HEK293 (cell line): ENCODE results near the gene CACTIN.

Experiments used
- CTCF ChIA-PET: fragments of 350-600 bp; formaldehyde crosslinking; extraction: SDS; loops from one replicate; lab custom pipeline; 2021; ENCODE audit warnings: antibody characterized with exemption; lab: Yijun Ruan, JAX
- POLR2A ChIA-PET: fragments of 300-600 bp; formaldehyde crosslinking; extraction: SDS; loops from one replicate; lab custom pipeline; 2020; ENCODE audit warnings: antibody characterized with exemption, inconsistent platforms; lab: Yijun Ruan, JAX
- H3K27ac ChIP-seq: fragments of 200-500 bp; sonication (Bioruptor generic); 2 replicates; pipeline ENCODE4 v1.5.1; 2014; ENCODE audit warnings: low read depth, low read length, control low read depth, inconsistent platforms; ENCODE audit errors: extremely low read depth
- H3K36me3 ChIP-seq, 2 experiments: fragments of 200-500 bp in 1 of 2; sonication (Bioruptor generic) in 1 of 2; 1 replicate in 1 of 2; 2 replicates in 1 of 2; pipeline ENCODE4 v1.5.1; 2014 to 2017; ENCODE audit warnings: inconsistent platforms in 2 of 2, low read length in 2 of 2; ENCODE audit not compliant: control insufficient read depth in 2 of 2, insufficient read depth in 1 of 2
- H3K4me1 ChIP-seq: fragments of 200-500 bp; sonication (Bioruptor generic); 2 replicates; pipeline ENCODE4 v1.5.1; 2014; ENCODE audit warnings: mild to moderate bottlenecking, low read length, inconsistent platforms; ENCODE audit not compliant: control insufficient read depth, insufficient read depth
- H3K4me3 ChIP-seq: 2 replicates; pipeline ENCODE4 v1.5.1; 2011; ENCODE audit warnings: low read depth, mild to moderate bottlenecking, control low read depth, low read length, moderate library complexity
- H3K9me3 ChIP-seq: fragments of 200-500 bp; sonication (Bioruptor generic); 2 replicates; pipeline ENCODE4 v1.5.1; 2014; ENCODE audit warnings: low read depth, low read length, inconsistent platforms; ENCODE audit not compliant: control insufficient read depth, insufficient read depth
- IKZF3 ChIP-seq: fragments of 450-650 bp; IDR thresholded peaks from 2 replicates; pipeline ENCODE4 v1.5.0; 2018; ENCODE audit warnings: missing biosample characterization, mild to moderate bottlenecking, missing genetic modification characterization, moderate library complexity
- PRDM1 ChIP-seq: fragments of 450-650 bp; formaldehyde crosslinking; IDR thresholded peaks from 2 replicates; pipeline ENCODE4; 2016; ENCODE audit warnings: missing biosample characterization, missing genetic modification characterization
- SP2 ChIP-seq: fragments of 450-650 bp; formaldehyde crosslinking; IDR thresholded peaks from 2 replicates; pipeline ENCODE4 v1.5.1; 2016; ENCODE audit warnings: missing biosample characterization, missing genetic modification characterization
- YY1 ChIP-seq: fragments of 450-650 bp; formaldehyde crosslinking; IDR thresholded peaks from 2 replicates; pipeline ENCODE4 v1.5.1; 2018; ENCODE audit warnings: missing biosample characterization, missing genetic modification characterization
- ZNF157 ChIP-seq: fragments of 450-650 bp; formaldehyde crosslinking; IDR thresholded peaks from 2 replicates; pipeline ENCODE4 v1.5.1; 2016; ENCODE audit warnings: missing biosample characterization, missing genetic modification characterization
- ZNF175 ChIP-seq: fragments of 450-650 bp; formaldehyde crosslinking; IDR thresholded peaks from 2 replicates; pipeline ENCODE4 v1.5.1; 2016; ENCODE audit warnings: missing biosample characterization, missing genetic modification characterization
- ZNF214 ChIP-seq: fragments of 450-650 bp; formaldehyde crosslinking; IDR thresholded peaks from 2 replicates; pipeline ENCODE4 v1.5.1; 2017; ENCODE audit warnings: missing biosample characterization, mild to moderate bottlenecking, missing genetic modification characterization, borderline replicate concordance
- ZNF510 ChIP-seq: fragments of 450-650 bp; formaldehyde crosslinking; IDR thresholded peaks from 2 replicates; pipeline ENCODE4 v1.5.1; 2018; ENCODE audit warnings: mild to moderate bottlenecking, missing genetic modification characterization, missing biosample characterization; ENCODE audit not compliant: insufficient replicate concordance
- ZNF560 ChIP-seq: fragments of 450-650 bp; formaldehyde crosslinking; IDR thresholded peaks from 2 replicates; pipeline ENCODE4 v1.5.1; 2017; ENCODE audit warnings: missing biosample characterization, missing genetic modification characterization, borderline replicate concordance
- ZSCAN30 ChIP-seq: fragments of 450-650 bp; IDR thresholded peaks from 2 replicates; pipeline ENCODE4 v1.5.1; 2018; ENCODE audit warnings: missing biosample characterization, mild to moderate bottlenecking, missing genetic modification characterization, moderate library complexity
- TF ChIP-seq, protein P1 (sequence below): fragments of 450-650 bp; formaldehyde crosslinking; IDR thresholded peaks from 2 replicates; pipeline ENCODE4 v1.5.1; 2016; ENCODE audit warnings: missing biosample characterization, missing genetic modification characterization
- TF ChIP-seq, protein P2 (sequence below): fragments of 450-650 bp; formaldehyde crosslinking; IDR thresholded peaks from 2 replicates; pipeline ENCODE4 v1.5.1; 2016; ENCODE audit warnings: missing biosample characterization, missing genetic modification characterization
- TF ChIP-seq, protein P3 (sequence below): fragments of 450-650 bp; formaldehyde crosslinking; IDR thresholded peaks from 2 replicates; pipeline ENCODE4 v1.5.1; 2016; ENCODE audit warnings: missing biosample characterization, missing genetic modification characterization, borderline replicate concordance
- TF ChIP-seq, protein P4 (sequence below): fragments of 450-650 bp; formaldehyde crosslinking; IDR thresholded peaks from 2 replicates; pipeline ENCODE4 v1.5.1; 2017; ENCODE audit warnings: missing biosample characterization, missing genetic modification characterization

Gene CACTIN

DNA sequence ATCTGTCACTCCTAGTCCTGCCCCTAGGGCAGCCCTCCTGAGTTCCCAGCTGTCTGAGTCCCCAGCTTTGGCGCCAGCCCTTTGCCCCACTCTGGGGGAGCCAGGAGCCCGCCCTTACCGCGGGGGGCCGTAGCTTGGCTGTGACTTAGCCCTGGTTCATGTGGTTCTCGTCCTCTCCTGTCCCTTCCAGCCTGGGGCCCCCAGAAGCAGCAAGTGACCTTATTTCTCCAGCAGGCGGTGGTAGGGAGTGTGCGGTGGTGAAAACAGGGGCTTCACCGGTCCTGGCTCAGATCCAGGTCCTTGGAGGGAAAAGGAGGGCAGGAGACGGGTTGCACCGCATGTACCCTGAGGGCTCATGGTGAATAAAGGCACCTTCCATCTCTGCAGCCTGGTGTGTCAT, 33.4 kb downstream of the CACTIN start:
- Histone ChIP-seq H3K27ac (no peak overlapping the region), H3K4me1 (no peaks in the 10 kb centered on the region)
- CTCF ChIA-PET = no interaction called here
- no peak for TF ChIP-seq IKZF3 (tag by site-specific recombination)
- no peak for TF ChIP-seq ZNF510 (tag by site-specific recombination)
- no peak for TF ChIP-seq ZSCAN30 (tag by site-specific recombination)
- TF ChIP-seq, protein P1, sequence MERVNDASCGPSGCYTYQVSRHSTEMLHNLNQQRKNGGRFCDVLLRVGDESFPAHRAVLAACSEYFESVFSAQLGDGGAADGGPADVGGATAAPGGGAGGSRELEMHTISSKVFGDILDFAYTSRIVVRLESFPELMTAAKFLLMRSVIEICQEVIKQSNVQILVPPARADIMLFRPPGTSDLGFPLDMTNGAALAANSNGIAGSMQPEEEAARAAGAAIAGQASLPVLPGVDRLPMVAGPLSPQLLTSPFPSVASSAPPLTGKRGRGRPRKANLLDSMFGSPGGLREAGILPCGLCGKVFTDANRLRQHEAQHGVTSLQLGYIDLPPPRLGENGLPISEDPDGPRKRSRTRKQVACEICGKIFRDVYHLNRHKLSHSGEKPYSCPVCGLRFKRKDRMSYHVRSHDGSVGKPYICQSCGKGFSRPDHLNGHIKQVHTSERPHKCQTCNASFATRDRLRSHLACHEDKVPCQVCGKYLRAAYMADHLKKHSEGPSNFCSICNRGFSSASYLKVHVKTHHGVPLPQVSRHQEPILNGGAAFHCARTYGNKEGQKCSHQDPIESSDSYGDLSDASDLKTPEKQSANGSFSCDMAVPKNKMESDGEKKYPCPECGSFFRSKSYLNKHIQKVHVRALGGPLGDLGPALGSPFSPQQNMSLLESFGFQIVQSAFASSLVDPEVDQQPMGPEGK = no peak
- no peak for TF ChIP-seq ZNF560 (tag by site-specific recombination)
- TF ChIP-seq PRDM1 (tag by site-specific recombination) = no peak
- no peak for TF ChIP-seq ZNF175 (tag by site-specific recombination)
- TF ChIP-seq, protein P2, sequence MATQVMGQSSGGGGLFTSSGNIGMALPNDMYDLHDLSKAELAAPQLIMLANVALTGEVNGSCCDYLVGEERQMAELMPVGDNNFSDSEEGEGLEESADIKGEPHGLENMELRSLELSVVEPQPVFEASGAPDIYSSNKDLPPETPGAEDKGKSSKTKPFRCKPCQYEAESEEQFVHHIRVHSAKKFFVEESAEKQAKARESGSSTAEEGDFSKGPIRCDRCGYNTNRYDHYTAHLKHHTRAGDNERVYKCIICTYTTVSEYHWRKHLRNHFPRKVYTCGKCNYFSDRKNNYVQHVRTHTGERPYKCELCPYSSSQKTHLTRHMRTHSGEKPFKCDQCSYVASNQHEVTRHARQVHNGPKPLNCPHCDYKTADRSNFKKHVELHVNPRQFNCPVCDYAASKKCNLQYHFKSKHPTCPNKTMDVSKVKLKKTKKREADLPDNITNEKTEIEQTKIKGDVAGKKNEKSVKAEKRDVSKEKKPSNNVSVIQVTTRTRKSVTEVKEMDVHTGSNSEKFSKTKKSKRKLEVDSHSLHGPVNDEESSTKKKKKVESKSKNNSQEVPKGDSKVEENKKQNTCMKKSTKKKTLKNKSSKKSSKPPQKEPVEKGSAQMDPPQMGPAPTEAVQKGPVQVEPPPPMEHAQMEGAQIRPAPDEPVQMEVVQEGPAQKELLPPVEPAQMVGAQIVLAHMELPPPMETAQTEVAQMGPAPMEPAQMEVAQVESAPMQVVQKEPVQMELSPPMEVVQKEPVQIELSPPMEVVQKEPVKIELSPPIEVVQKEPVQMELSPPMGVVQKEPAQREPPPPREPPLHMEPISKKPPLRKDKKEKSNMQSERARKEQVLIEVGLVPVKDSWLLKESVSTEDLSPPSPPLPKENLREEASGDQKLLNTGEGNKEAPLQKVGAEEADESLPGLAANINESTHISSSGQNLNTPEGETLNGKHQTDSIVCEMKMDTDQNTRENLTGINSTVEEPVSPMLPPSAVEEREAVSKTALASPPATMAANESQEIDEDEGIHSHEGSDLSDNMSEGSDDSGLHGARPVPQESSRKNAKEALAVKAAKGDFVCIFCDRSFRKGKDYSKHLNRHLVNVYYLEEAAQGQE (tag by site-specific recombination) = no peak
- TF ChIP-seq, protein P3, sequence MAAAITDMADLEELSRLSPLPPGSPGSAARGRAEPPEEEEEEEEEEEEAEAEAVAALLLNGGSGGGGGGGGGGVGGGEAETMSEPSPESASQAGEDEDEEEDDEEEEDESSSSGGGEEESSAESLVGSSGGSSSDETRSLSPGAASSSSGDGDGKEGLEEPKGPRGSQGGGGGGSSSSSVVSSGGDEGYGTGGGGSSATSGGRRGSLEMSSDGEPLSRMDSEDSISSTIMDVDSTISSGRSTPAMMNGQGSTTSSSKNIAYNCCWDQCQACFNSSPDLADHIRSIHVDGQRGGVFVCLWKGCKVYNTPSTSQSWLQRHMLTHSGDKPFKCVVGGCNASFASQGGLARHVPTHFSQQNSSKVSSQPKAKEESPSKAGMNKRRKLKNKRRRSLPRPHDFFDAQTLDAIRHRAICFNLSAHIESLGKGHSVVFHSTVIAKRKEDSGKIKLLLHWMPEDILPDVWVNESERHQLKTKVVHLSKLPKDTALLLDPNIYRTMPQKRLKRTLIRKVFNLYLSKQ (tag by site-specific recombination) = no peak
- no peak for TF ChIP-seq YY1 (tag by site-specific recombination)
- TF ChIP-seq ZNF214 (tag by site-specific recombination) = no peak
- TF ChIP-seq SP2 (tag by site-specific recombination) = no peak
- TF ChIP-seq, all 188 proteins: peak for 0
- no peaks in the 10 kb centered on the region for H3K36me3 ChIP-seq
- POLR2A ChIA-PET = no interaction called here
- no peak overlapping the region for H3K4me3 ChIP-seq
- no peaks in the 10 kb centered on the region for H3K9me3 ChIP-seq

DNA sequence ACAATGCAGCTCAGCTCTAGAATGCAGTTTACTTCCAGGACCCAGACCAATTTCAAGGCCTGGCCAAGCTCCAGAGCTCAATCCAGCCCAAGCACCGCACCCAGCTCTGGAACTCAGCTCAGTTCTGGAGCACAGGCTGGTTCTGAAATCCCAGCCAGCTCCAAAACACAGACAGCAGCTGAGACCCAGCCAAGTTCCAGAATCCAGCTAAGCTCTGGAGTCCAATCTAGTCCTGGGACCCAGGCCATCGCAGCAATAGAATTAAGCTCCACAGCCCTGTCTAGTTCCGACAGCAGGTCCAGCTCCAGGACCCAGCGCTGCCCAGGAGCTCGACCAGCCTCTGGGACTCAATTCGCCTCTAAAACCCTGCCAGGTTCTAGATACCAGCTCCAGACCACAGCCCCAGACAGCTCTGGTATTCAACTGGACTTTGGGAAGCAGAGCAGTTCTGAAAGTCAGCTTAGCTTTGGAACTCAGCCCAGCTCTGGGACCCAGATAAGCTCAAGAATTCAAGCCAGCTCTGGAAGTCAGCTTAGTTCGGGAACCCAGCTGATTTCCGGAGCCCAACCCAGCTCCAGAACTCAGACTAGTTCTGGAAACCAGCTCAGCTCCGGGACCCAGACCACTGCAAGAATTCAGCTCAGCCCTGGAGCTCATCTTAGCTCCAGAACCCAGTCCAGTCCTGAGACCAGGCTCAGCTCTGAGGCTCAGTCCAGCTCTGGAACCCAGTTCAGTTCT, 34.5 kb downstream of the CACTIN start:
- Histone ChIP-seq H3K4me1 (no peaks in the 10 kb centered on the region), H3K27ac (no peak overlapping the region), H3K4me3 (no peak overlapping the region)
- CTCF ChIA-PET = interaction anchor here (0.6 to 1.2 kb wide), 2 partner anchors 8 to 45 kb away, joined by 3 to 4 read pairs; no protein-coding TSS in a partner anchor
- no peak for TF ChIP-seq ZNF157 (tag by site-specific recombination)
- TF ChIP-seq, protein P4, sequence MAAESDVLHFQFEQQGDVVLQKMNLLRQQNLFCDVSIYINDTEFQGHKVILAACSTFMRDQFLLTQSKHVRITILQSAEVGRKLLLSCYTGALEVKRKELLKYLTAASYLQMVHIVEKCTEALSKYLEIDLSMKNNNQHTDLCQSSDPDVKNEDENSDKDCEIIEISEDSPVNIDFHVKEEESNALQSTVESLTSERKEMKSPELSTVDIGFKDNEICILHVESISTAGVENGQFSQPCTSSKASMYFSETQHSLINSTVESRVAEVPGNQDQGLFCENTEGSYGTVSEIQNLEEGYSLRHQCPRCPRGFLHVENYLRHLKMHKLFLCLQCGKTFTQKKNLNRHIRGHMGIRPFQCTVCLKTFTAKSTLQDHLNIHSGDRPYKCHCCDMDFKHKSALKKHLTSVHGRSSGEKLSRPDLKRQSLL (tag by site-specific recombination) = peak; percentile 84
- TF ChIP-seq, all 188 proteins: peak for 1
- POLR2A ChIA-PET = interaction anchor here (0.9 to 1.4 kb wide), 2 partner anchors 10 to 18 kb away, joined by 3 to 4 read pairs; no protein-coding TSS in a partner anchor
- Histone ChIP-seq H3K9me3 (no peaks in the 10 kb centered on the region), H3K36me3 (no peaks in the 10 kb centered on the region)
